ENCODE measurements around the gene RAB17.

The RAB17 gene

GRCh38 chr2:237581326-237581725 is 9.2 kb downstream of the RAB17 start:
- in situ Hi-C loops (cut with MboI; ENCODE audit: low sequenced_read_pairs) = no loop called here

GRCh38 chr2:237577956-237578870 is 12.3 kb downstream of the RAB17 start:
- in situ Hi-C loops (cut with MboI; ENCODE audit: low sequenced_read_pairs) = loop anchor here (10.0 kb wide), 2 partner anchors 63 to 167 kb away; no protein-coding TSS in a partner anchor

- in situ Hi-C loops (cut with MboI; ENCODE audit: low sequenced_read_pairs) = loop anchor here (10.0 kb wide), 2 partner anchors 63 to 167 kb away; no protein-coding TSS in a partner anchor
These were observed 13.1 kb downstream of the RAB17 start for GRCh38 chr2:237577458-237577857.

GRCh38 chr2:237576974-237577373 is 13.6 kb downstream of the RAB17 start:
- in situ Hi-C loops (cut with MboI; ENCODE audit: low sequenced_read_pairs) = loop anchor here (10.0 kb wide), 2 partner anchors 62 to 168 kb away; no protein-coding TSS in a partner anchor

- in situ Hi-C loops (cut with MboI; ENCODE audit: low sequenced_read_pairs) = loop anchor here (10.0 kb wide), 2 partner anchors 61 to 169 kb away; no protein-coding TSS in a partner anchor
These were observed 14.4 kb downstream of the RAB17 start for GRCh38 chr2:237575869-237576862.

GRCh38 chr2:237574894-237575868 is 15.4 kb downstream of the RAB17 start:
- in situ Hi-C loops (cut with MboI; ENCODE audit: low sequenced_read_pairs) = loop anchor here (10.0 kb wide), 2 partner anchors 60 to 170 kb away; no protein-coding TSS in a partner anchor

- in situ Hi-C loops (cut with MboI; ENCODE audit: low sequenced_read_pairs) = loop anchor here (10.0 kb wide), 2 partner anchors 60 to 170 kb away; no protein-coding TSS in a partner anchor
These were observed 16.1 kb downstream of the RAB17 start for GRCh38 chr2:237574467-237574866.

GRCh38 chr2:237573721-237574415 is 16.7 kb downstream of the RAB17 start:
- in situ Hi-C loops (cut with MboI; ENCODE audit: low sequenced_read_pairs) = loop anchor here (10.0 kb wide), 2 partner anchors 59 to 171 kb away; no protein-coding TSS in a partner anchor

GRCh38 chr2:237572742-237573101 is 17.8 kb downstream of the RAB17 start:
- in situ Hi-C loops (cut with MboI; ENCODE audit: low sequenced_read_pairs) = loop anchor here (10.0 kb wide), 2 partner anchors 58 to 172 kb away; no protein-coding TSS in a partner anchor

GRCh38 chr2:237572021-237572741 is 18.4 kb downstream of the RAB17 start:
- in situ Hi-C loops (cut with MboI; ENCODE audit: low sequenced_read_pairs) = loop anchor here (10.0 kb wide), 2 partner anchors 57 to 173 kb away; no protein-coding TSS in a partner anchor

- in situ Hi-C loops (cut with MboI; ENCODE audit: low sequenced_read_pairs) = loop anchor here (10.0 kb wide), 2 partner anchors 57 to 173 kb away; no protein-coding TSS in a partner anchor
These were observed 19.0 kb downstream of the RAB17 start for GRCh38 chr2:237571551-237571950.

GRCh38 chr2:237570776-237571335 is 19.7 kb downstream of the RAB17 start:
- in situ Hi-C loops (cut with MboI; ENCODE audit: low sequenced_read_pairs) = loop anchor here (10.0 kb wide), 2 partner anchors 56 to 174 kb away; no protein-coding TSS in a partner anchor

- in situ Hi-C loops (cut with MboI; ENCODE audit: low sequenced_read_pairs) = loop anchor here (10.0 kb wide), 2 partner anchors 55 to 175 kb away; no protein-coding TSS in a partner anchor
These were observed 20.6 kb downstream of the RAB17 start for GRCh38 chr2:237569896-237570295.

- in situ Hi-C loops (cut with MboI; ENCODE audit: low sequenced_read_pairs) = no loop called here
These were observed 21.5 kb downstream of the RAB17 start for GRCh38 chr2:237569041-237569440.

GRCh38 chr2:237568121-237568660 is 22.3 kb downstream of the RAB17 start:
- in situ Hi-C loops (cut with MboI; ENCODE audit: low sequenced_read_pairs) = no loop called here

GRCh38 chr2:237567276-237568029 is 23.1 kb downstream of the RAB17 start:
- in situ Hi-C loops (cut with MboI; ENCODE audit: low sequenced_read_pairs) = no loop called here
